PC-3 (cell line): ENCODE data around the gene FXYD3. TPM values are rescaled to one million over a fixed set of nuclear protein-coding genes. Genes with fewer than 3 reads are reported as not detected.

Experiments used
- ATAC-seq: fragments of 200-7000 bp; cut with Tn5 transposase; 2 replicates; pipeline ENCODE4 v1.9.1; 2020; ENCODE audit warnings: mild to moderate bottlenecking, moderate library complexity
- BruUV-seq: library from RNA; stranded (reverse); fragments of 400-500 nt; replicated peaks from 2 replicates; lab custom pipeline; 2021; lab: Mats Ljungman, UMichigan
- CTCF ChIA-PET: fragments of 300-600 bp; sonication (Branson Sonifier 250); formaldehyde crosslinking; loops from one replicate; lab custom pipeline; 2022; ENCODE audit warnings: antibody characterized with exemption; lab: Charles Lee
- POLR2A ChIA-PET: fragments of 300-600 bp; sonication (Branson Sonifier 250); formaldehyde crosslinking; loops from one replicate; lab custom pipeline; 2022; ENCODE audit warnings: antibody characterized with exemption; ENCODE audit not compliant: unreplicated experiment; lab: Charles Lee
- DNase-seq: peaks from one replicate; pipeline ENCODE4 v3.0.0-alpha.2; 2015
- H2AFZ ChIP-seq: fragments of 300-600 bp; sonication (generic); 2 replicates; pipeline ENCODE4 v1.6.0; 2016; ENCODE audit warnings: antibody characterized with exemption, low read length
- H3F3A ChIP-seq: fragments of 300-600 bp; sonication (generic); one replicate; pipeline ENCODE4 v1.6.0; 2017; ENCODE audit warnings: antibody characterized with exemption, low read length, control low read depth, mild to moderate bottlenecking; ENCODE audit not compliant: unreplicated experiment
- H3K27ac ChIP-seq: fragments of 300-600 bp; sonication (generic); 2 replicates; pipeline ENCODE4 v1.5.1; 2016; ENCODE audit warnings: mild to moderate bottlenecking, low read length
- H3K27me3 ChIP-seq: fragments of 300-600 bp; sonication (generic); 2 replicates; pipeline ENCODE4 v1.6.1; 2016; ENCODE audit warnings: low read length, mixed read lengths
- H3K36me3 ChIP-seq: fragments of 300-600 bp; sonication (generic); 2 replicates; pipeline ENCODE4 v1.6.1; 2016; ENCODE audit warnings: low read depth, mixed run types, low read length, mixed read lengths
- H3K4me1 ChIP-seq: fragments of 300-600 bp; sonication (generic); 2 replicates; pipeline ENCODE4 v1.5.1; 2016; ENCODE audit warnings: low read length; ENCODE audit not compliant: insufficient read depth
- H3K4me2 ChIP-seq: fragments of 300-600 bp; sonication (generic); 2 replicates; pipeline ENCODE4 v1.6.0; 2016; ENCODE audit warnings: low read length
- H3K4me3 ChIP-seq: fragments of 300-600 bp; sonication (generic); 2 replicates; pipeline ENCODE4 v1.5.1; 2016; ENCODE audit warnings: mild to moderate bottlenecking, low read length, mixed read lengths
- H3K79me2 ChIP-seq: fragments of 300-600 bp; sonication (generic); 2 replicates; pipeline ENCODE4 v1.6.1; 2017; ENCODE audit warnings: low read length, mixed read lengths
- H3K9ac ChIP-seq: fragments of 300-600 bp; sonication (generic); 2 replicates; pipeline ENCODE4 v1.6.0; 2016; ENCODE audit warnings: mild to moderate bottlenecking, low read length
- H3K9me2 ChIP-seq: fragments of 300-600 bp; sonication (generic); replicated peaks from 2 replicates; pipeline ENCODE4 v1.6.1; 2016; ENCODE audit warnings: mixed run types, low read length, mixed read lengths
- H3K9me3 ChIP-seq: fragments of 300-600 bp; sonication (generic); 2 replicates; pipeline ENCODE4 v1.6.1; 2016; ENCODE audit warnings: low read length, mixed read lengths
- H4K20me1 ChIP-seq: fragments of 300-600 bp; sonication (generic); 2 replicates; pipeline ENCODE4 v1.6.1; 2016; ENCODE audit warnings: low read length, mixed read lengths
- EZH2 ChIP-seq: fragments of 300-600 bp; sonication (generic); IDR thresholded peaks from one replicate; pipeline ENCODE4 v1.6.1; 2017; ENCODE audit warnings: antibody characterized with exemption, mild to moderate bottlenecking, low read length; ENCODE audit not compliant: unreplicated experiment
- EZH2phosphoT487 ChIP-seq: fragments of 300-600 bp; sonication (generic); IDR thresholded peaks from 2 replicates; pipeline ENCODE4 v1.6.1; 2018; ENCODE audit warnings: mild to moderate bottlenecking, antibody characterized with exemption, low read length, borderline replicate concordance
- intact Hi-C: fragments of 100-400 bp; cut with micrococcal nuclease; formaldehyde crosslinking; loops from 2 replicates; pipeline ENCODE4 v1.9.0; 2023
- total RNA-seq: library from RNA; depleted of rRNA; stranded (reverse); fragments of >200 nt; gene quantifications from 2 replicates; pipeline ENCODE4 v1.2.3, GENCODE V29; 2014
- TF ChIP-seq, protein P1 (sequence below): fragments of 300-600 bp; sonication (generic); conservative IDR thresholded peaks from 2 replicates; pipeline ENCODE4 v1.5.1; 2017; ENCODE audit warnings: antibody characterized with exemption, low read depth, mild to moderate bottlenecking, low read length

The FXYD3 gene
- total RNA-seq, 1 experiment from 2014 or later: 61.6 TPM

DNA sequence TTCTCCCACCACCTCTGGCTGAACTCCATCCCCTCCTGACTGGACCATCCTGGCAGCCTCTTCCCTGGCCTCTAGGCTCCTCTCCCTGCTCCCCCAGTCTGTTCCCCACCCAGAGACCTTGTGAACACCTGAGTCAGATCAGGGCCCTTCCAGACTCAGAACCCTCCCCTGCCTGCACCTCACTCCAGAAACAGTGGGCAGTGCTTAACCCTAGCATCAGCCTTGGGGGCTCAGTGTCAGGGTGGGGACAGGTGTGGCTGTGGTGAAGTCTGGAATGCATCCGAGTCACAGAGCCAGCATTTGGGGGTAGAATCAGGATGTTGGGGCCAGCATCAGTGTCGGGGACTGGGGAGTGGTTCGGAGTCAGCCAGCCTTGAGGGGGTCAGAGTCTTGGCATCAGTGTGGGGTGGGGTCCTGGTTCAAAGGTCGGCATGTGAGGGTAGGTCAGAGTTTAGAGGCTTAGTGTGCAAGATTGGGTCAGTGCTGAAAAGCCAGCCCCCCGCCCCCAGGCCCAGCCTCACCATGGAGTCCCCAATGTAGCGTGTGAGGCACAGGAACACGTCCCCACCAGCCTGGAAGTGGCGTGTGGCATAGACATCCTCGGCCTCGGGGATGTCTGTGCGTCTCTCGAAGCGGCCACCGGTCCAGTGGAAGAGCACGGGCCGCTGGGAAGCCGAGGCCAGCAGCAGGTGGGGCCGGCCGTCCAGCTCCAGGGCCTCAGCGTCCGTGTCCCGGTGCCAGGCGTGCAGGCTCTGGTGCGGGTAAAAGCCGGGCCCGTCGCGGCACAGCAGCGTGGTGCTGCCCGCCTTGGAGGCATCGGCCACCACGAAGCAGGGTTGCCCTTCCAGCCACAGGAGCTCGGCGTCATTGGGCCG is 10.4 kb downstream of the FXYD3 start:
- H2AFZ ChIP-seq: no peak overlapping the region
- H3K27me3 ChIP-seq: no peaks in the 10 kb centered on the region
- DNase-seq (no peak), ATAC-seq (no peak)
- intact Hi-C loops: no loop called here
- H3K36me3 ChIP-seq: peaks cover 3% of the 10 kb centered on the region; the same call in 1 of the 2 replicates
- CTCF ChIA-PET: no interaction called here
- POLR2A ChIA-PET: no interaction called here
- H3K4me3 ChIP-seq: no peak overlapping the region
- no peak overlapping the region for H3K4me2 ChIP-seq
- H3K9me3 ChIP-seq: no peaks in the 10 kb centered on the region
- no peaks in the 10 kb centered on the region for H3F3A ChIP-seq
- H3K4me1 ChIP-seq: peaks cover 34% of the 10 kb centered on the region
- H3K9ac ChIP-seq: no peak overlapping the region
- TF ChIP-seq EZH2 (no peak), EZH2phosphoT487 (no peak)
- TF ChIP-seq, protein P1, sequence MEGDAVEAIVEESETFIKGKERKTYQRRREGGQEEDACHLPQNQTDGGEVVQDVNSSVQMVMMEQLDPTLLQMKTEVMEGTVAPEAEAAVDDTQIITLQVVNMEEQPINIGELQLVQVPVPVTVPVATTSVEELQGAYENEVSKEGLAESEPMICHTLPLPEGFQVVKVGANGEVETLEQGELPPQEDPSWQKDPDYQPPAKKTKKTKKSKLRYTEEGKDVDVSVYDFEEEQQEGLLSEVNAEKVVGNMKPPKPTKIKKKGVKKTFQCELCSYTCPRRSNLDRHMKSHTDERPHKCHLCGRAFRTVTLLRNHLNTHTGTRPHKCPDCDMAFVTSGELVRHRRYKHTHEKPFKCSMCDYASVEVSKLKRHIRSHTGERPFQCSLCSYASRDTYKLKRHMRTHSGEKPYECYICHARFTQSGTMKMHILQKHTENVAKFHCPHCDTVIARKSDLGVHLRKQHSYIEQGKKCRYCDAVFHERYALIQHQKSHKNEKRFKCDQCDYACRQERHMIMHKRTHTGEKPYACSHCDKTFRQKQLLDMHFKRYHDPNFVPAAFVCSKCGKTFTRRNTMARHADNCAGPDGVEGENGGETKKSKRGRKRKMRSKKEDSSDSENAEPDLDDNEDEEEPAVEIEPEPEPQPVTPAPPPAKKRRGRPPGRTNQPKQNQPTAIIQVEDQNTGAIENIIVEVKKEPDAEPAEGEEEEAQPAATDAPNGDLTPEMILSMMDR: no peak
- BruUV-seq: no TSS peak
- H3K79me2 ChIP-seq: no peaks in the 10 kb centered on the region
- H3K9me2 ChIP-seq: no peaks in the 10 kb centered on the region
- H3K27ac ChIP-seq: no peak overlapping the region
- no peaks in the 10 kb centered on the region for H4K20me1 ChIP-seq

DNA sequence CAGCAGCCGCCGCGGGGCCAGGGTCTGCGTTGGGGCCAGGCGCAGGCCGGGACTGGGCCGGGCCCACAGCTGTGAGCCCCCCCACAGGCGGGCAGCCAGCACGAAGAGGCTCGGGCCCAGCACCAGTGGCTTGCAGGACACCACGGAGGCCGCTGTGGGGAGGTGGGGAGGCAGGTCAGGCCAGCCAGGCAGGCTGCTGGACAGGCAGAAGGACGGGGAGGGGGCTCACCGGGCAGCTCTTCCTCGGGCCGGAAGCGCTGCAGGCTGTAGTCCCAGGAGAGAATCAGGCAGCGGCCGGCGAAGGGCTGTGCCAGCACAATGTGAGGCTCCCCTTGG is 11.0 kb downstream of the FXYD3 start:
- H3K79me2 ChIP-seq: no peaks in the 10 kb centered on the region

More for the DNA sequence above, 11.0 kb downstream of the FXYD3 start:
- Histone ChIP-seq H3K27me3 (no peaks in the 10 kb centered on the region), H3F3A (no peaks in the 10 kb centered on the region), H3K9me2 (no peaks in the 10 kb centered on the region), H3K36me3 (peaks cover under 1% of the 10 kb centered on the region; the same call in 1 of the 2 replicates), H3K4me1 (peaks cover 28% of the 10 kb centered on the region), H3K4me2 (no peak overlapping the region), H3K4me3 (no peak overlapping the region), H4K20me1 (no peaks in the 10 kb centered on the region), H3K27ac (no peak overlapping the region), H2AFZ (no peak overlapping the region), H3K9me3 (no peaks in the 10 kb centered on the region), H3K9ac (no peak overlapping the region)
- TF ChIP-seq EZH2phosphoT487 (no peak), EZH2 (no peak)
- TF ChIP-seq, protein P1: no peak
- intact Hi-C loops: no loop called here
- no TSS peak for BruUV-seq
- POLR2A ChIA-PET: no interaction called here
- DNase-seq (no peak), ATAC-seq (no peak)
- CTCF ChIA-PET: no interaction called here
